Activated CD4-positive, alpha-beta T cell treated with anti-CD3 and anti-CD28 coated beads, Interleukin-2, amount 50 U/mL, for 1 hour (primary cell): ENCODE measurements around the gene GMPR2.
"Not testable (repeated sequence)": the region's sequence is repeated elsewhere in the genome, so short reads cannot be mapped to it uniquely, and the experiment has no call there.

Experiments used
- DNase-seq: peaks from one replicate; pipeline ENCODE4 v3.0.0-alpha.2; 2020

Gene GMPR2

GRCh38 chr14:24203249-24203886, 29.4 kb upstream of the GMPR2 start:
- not testable (repeated sequence) for DNase-seq

GRCh38 chr14:24204163-24205146, 28.3 kb upstream of the GMPR2 start:
- no peak for DNase-seq

DNA sequence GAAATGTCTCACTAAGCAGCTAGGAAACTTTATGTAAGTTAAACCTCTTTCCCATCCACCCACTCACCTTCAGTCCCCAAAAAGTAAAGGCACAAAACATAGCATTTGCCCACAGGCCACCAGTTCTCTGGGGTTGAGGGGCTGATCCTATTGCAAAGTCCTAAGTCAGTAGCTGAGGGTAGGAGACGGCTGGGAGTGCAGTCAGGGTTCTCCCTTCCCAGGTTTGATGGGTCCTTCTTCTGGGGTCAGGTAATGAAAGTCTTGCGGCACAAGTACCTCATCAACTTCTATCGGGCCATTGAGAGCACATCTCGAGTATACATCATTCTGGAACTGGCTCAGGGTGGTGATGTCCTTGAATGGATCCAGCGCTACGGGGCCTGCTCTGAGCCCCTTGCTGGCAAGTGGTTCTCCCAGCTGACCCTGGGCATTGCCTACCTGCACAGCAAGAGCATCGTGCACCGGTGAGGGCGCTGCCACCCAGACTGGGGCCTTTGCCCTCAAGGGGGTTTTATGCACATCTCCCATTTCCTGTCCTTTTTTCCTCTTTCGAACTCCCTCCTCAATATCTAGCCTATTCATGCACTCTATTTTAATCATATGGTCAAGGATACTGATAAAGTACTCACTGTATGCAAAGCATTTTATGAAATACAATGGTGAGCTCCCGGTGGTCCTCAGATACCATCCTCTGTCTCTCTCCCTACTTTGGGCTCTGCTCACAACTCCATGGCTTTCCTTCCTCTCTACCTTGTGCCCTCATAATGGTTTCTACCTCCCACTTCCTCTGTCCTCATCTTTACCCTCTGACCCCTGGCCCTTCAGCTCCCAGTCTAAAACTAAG, 26.2 kb upstream of the GMPR2 start:
- no peak for DNase-seq

GRCh38 chr14:24207104-24207551, 25.6 kb upstream of the GMPR2 start:
- DNase-seq: no peak

GRCh38 chr14:24207625-24208024, 25.1 kb upstream of the GMPR2 start:
- DNase-seq: no peak

GRCh38 chr14:24211311-24211710, 21.4 kb upstream of the GMPR2 start:
- no peak for DNase-seq

DNA sequence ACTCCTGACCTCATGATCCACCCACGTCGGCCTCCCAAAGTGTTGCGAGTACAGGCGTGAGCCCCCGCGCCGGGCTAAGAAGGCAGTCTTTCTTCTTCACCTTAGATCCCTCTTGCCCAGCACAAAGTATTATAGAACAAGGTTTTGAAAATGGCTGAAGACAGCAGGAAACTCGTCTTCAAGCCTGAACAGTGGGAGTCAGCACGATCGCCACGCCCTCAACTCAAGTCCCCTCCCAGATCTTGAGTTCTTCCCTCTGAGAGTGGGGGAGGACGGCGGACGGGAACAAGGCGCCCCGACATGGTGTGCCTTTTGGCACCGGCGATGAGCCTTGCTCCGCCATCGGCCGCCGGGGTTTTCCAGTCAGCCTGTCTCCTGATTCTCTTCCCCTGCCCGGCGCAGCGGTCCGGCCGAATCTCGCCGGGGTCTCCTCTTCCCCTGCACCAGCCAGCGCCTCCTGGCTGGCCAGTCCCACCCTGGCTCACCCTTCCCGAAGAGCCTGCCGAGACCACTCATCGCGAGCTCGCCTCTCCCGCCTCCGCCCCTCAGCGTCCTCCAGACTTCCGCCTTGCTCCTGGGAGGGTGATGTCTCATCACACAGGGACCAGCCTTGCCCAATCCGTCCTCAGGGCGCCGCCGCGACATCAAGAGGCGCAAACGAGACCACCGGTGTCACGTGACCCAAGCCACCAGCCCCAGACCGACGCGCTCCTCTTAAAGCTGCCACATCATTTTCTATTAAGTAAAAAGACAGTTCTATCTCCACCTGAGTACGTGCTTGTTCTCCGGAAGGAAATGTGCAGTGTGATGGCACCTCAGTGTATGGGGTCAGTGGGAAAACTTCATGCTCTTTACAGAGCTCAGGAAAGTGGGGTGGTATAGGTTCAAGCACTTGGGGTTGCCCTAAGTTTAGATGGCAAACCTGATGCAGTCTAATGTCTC, 19.5 kb upstream of the GMPR2 start, which contains the start of gene CHMP4A:
Gene CHMP4A (minus strand): TSS at position 565 of the 942 bp plus-strand sequence. CDS start 49 bp downstream, at position 516.
- DNase-seq: peak; percentile 95

DNA sequence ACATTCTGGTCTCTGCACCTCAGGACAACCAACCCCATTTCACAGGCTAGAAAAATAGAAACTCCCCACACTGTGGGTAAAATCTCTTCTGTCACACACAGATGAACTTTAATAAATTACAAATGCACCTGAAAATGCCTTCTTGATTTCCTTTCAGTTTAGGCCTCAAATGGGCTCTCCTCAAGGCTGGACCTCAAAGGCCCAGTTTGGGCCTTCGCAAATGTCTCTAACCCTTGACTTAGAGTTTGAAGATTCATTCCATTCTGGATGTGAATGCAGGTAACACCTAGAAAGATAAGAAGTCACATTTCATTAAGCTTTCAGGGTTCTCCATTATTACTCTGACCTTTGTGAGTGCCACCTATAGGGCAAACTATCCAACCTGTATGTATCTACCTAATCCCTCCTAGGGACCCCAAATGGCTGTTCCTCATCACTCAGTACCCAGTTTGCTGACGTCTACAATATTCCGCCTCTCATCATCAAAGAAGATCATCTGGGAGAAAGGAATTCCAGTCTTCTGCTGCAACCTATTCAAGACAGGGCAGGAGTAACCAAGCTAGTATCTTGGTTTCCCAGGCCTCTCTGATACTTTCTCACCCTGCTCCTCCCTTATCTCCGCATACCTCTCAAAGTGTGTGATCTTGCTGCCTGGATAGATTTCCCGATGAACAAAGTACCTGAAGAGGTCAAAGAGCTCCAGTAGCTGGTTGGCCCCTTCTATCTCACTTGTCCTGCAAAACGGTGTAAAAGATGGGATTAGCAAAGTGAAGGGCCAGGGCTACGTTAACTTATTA, 18.7 kb upstream of the GMPR2 start:
- DNase-seq: no peak

- peak; percentile 84 for DNase-seq
These were observed 17.0 kb upstream of the GMPR2 start, which contains the start of gene MDP1 for GRCh38 chr14:24215495-24216344. TSS of gene MDP1 (minus strand) at chr14:24216066. CDS start at chr14:24215955, 111 bp downstream.

- DNase-seq: no peak
These were observed 16.4 kb upstream of the GMPR2 start for GRCh38 chr14:24216345-24216699.

- DNase-seq: not testable (repeated sequence)
These were observed 15.9 kb upstream of the GMPR2 start for GRCh38 chr14:24216876-24217275.

DNA sequence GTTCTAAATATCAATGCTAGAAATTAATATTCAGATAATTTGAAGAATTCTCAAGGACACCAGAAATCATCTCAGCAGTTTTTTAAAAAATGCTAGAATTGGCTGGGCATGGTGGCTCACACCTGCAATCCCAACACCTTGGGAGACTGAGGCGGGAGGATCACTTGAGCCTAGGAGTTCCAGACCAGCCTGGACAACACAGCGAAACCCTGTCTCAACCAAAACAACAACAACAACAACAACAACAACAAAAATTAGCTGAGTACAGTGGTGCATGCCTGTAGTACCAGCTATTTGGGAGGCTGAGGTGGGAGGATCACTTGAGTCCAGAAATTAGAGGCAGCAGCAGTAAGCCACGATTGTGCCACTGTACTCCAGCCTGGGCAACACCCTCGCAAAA, 13.6 kb upstream of the GMPR2 start:
- no peak for DNase-seq

GRCh38 chr14:24219521-24219920, 13.2 kb upstream of the GMPR2 start:
- no peak for DNase-seq

DNA sequence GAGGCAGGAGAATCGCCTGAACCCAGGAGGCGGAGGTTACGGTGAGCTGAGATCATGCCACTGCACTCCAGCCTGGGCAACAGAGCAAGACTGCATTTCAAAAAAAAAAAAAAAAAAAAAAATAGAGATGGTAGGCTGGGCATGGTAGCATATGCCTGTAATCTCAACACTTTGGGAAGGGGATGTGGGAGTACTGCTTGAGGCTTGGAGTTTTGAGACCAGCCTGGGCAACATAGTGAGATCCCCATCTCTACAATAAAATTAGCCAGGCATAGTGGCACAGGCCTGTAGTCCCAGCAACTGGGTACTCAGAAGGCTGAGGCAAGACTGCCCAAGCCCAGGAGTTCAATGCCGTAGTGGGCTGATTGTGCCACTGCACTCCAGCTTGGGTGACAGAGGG, 9.7 kb upstream of the GMPR2 start:
- DNase-seq: not testable (repeated sequence)

GRCh38 chr14:24224618-24225071, 8.1 kb upstream of the GMPR2 start:
- no peak for DNase-seq

DNA sequence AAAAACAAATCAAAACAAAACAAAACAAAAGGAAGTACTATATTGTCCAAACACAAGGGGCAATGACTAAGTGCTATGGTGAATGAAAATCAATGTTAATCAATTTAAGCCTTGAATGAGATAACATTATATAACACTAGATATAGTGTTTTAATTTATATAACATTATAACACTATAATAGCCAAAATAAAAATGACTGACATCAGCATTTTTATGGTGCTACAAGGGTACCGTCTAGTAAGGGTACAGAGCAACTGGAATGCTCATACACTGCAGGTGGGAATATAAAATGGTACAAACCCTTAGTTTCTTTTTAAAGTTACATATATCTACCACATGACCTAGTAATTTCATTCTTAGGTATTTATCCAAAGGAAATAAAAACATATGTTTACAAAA, 6.3 kb upstream of the GMPR2 start:
- DNase-seq: no peak

DNA sequence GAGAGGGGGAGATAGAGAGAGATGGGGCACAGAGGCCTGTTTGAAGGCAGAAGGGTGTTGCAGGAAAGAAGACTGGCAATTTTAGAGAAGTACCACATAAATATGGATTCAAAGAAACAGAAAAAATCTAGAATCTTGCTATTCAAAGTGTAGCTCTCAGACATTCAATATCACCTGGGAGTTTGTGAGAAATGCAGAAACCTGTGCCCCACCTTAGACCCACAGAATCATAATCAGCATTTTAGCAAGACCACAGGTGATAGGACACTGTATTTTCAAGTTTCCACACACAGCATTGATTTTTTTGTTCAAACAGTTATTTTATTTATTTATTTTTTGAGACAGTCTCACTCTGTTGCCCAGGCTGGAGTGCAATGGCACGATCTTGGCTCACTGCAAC, 3.8 kb upstream of the GMPR2 start:
- DNase-seq: no peak

DNA sequence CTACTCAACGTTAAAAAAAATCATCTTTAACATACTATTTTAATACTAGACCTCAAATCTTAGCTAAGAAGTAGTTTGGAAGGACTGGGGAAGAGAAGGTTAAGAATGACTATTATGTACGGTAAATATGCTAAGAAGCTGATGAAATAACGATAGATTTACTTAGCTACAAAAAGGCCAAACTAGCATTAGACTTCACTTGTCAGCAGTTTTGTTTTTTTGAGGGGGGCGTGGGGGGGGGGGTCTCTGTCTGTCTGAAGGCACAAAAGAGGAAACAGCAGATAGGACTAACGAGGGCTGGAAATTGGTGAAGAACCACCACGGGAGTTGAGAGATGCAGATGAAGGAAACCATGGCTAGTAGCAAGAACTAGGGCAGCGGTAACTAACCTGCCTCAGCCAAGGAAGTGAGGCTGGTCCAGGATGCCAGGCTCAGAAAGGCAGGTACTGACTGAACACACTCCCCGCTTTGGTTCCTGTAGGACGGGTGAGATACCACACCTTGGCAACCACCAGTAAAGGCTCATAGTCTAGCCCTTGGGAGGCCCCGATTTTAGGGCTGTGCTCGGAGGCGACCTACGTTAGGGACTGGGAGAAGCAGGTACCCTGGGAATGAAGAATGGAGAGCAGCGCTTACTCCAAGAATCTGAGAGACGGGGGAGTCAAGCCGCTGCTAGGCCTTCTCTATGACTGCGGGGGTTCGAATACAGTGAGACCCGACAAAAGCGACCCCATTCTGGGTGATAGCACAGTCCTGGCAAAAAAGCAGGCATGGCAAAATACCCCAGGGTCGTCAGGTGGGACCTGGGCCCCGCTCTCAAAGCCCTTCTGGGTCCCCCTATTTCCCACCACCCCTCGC, 1.2 kb upstream of the GMPR2 start:
- DNase-seq: no peak
